RWPE1 (cell line): ENCODE measurements around the gene ADIPOR2.

Experiments used
- CTCF ChIA-PET: fragments of 350-600 bp; sonication (Branson Sonifier 250); formaldehyde crosslinking; extraction: SDS; loops from one replicate; lab custom pipeline; 2021; lab: Yijun Ruan, JAX
- POLR2A ChIA-PET: fragments of 400-600 bp; formaldehyde crosslinking; extraction: SDS; loops from one replicate; lab custom pipeline; 2020; ENCODE audit warnings: antibody characterized with exemption; ENCODE audit not compliant: low non-redundant PET; lab: Yijun Ruan, JAX
- DNase-seq: peaks from one replicate; pipeline ENCODE4 v3.0.0; 2012; ENCODE audit warnings: low spot score
- H3K27ac ChIP-seq: fragments of 450-650 bp; 2 replicates; pipeline ENCODE4 v1.5.1; 2017
- TF ChIP-seq, protein P1 (sequence below): fragments of 450-650 bp; conservative IDR thresholded peaks from 2 replicates; pipeline ENCODE4 v1.5.1; 2017; ENCODE audit warnings: low read depth, mild to moderate bottlenecking

Gene ADIPOR2

DNA sequence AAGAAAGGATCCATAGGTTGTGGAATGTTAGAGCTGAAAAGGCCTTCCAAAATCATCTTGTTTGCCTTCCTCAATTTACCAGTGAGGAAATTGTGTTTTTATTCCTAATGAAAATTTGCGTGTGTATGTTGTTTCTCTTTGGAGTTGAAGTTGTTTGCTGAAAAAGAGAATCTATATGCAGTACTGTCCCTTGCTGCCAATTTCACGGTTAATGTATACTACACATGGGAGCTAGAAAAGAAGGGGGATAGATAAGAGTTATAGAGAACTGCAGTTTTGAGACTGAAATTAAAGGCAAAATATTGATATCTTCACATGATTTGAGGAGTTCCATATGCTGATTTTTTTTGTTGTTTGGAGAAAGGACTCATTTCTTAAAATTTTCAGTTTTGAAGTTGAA lies 67.5 kb downstream of the ADIPOR2 start:
- ChIA-PET POLR2A (no interaction called here), CTCF (no interaction called here)
- TF ChIP-seq, protein P1, sequence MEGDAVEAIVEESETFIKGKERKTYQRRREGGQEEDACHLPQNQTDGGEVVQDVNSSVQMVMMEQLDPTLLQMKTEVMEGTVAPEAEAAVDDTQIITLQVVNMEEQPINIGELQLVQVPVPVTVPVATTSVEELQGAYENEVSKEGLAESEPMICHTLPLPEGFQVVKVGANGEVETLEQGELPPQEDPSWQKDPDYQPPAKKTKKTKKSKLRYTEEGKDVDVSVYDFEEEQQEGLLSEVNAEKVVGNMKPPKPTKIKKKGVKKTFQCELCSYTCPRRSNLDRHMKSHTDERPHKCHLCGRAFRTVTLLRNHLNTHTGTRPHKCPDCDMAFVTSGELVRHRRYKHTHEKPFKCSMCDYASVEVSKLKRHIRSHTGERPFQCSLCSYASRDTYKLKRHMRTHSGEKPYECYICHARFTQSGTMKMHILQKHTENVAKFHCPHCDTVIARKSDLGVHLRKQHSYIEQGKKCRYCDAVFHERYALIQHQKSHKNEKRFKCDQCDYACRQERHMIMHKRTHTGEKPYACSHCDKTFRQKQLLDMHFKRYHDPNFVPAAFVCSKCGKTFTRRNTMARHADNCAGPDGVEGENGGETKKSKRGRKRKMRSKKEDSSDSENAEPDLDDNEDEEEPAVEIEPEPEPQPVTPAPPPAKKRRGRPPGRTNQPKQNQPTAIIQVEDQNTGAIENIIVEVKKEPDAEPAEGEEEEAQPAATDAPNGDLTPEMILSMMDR, result no peak
- DNase-seq, result no peak
- H3K27ac ChIP-seq, result no peak overlapping the region

DNA sequence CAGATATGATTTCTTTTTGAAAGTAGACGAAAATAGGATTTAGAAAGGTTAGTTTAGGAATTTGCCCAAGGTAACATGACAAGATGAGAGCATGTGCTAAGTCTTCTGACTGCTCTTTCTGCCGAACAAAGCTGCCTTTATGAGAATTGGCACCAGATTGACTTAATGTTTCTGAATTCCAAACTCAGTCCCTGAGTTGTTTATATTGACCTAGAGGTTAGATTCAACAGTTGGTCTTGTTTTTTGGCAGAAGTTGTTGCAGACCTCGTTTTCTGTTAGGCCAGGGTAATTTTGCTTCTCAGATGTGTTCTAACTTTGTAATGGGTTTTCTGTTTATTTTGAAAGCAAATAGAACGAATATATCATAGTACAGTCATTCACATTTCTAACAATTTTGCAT lies 68.0 kb downstream of the ADIPOR2 start:
- CTCF ChIA-PET, result no interaction called here

DNA sequence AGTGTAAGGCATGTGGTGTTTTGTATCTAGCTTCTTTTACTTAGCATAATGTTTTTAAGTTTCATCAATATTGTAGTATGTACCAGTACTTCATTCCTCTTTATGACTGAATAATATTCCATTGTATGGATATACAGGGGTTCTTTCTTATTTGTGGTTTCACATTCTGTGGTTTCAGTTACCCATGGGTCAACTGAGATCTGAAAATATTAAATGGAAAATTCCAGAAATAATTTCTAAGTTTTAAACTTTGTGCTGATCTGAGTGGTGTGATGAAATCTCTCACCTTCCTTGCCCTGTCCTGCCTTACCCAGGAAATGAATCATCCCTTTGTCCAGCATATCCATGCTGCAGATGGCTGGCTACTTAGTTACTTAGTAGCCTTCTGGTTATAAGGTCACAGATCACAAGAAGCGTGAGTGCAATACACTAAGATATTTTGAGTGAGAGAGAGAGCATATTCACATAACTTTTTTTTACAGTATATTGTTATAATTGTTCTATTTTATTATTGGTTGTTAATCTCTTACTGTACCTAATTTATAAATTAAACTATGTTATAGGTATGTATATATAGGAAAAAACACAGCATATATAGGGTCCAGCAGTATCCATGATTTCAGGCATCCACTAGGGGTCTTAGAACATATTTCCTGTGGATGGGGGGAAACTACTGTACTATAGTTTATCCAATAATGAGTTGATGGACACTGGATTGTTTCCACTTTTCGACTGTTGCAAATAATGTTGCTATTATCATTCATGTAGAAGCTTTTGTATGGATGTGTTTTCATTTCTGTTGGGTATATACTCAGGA lies 69.9 kb downstream of the ADIPOR2 start:
- DNase-seq, result peak; percentile 12
- H3K27ac ChIP-seq, result no peak overlapping the region
- POLR2A ChIA-PET, result no interaction called here
- CTCF ChIA-PET, result interaction anchor here (0.9 kb wide), 1 partner anchor 9 kb away, joined by 3 read pairs; no protein-coding TSS in a partner anchor
- TF ChIP-seq, protein P1, result no peak

More for the DNA sequence above, 68.0 kb downstream of the ADIPOR2 start:
- POLR2A ChIA-PET, result no interaction called here
- H3K27ac ChIP-seq, result no peak overlapping the region
- TF ChIP-seq, protein P1, result no peak
- no peak for DNase-seq

DNA sequence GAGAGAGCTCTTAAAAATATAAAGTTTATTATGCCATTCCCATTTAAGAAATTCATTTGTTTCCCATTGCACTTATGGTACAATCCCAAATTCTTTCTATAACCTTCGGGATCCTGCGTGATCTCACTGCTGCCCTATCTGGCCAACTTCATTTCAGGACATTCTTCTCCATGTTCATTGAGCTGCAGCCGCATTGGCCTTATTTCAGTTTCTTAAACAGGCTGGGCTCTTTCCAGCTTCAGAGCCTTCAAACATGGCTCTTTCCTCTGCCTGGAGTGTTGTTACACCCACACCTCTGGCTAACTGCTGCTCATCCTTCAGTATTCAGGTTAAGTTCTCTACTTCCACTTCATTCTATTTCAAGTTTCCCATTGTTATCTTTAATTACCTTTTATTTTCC lies 71.0 kb downstream of the ADIPOR2 start:
- TF ChIP-seq, protein P1, result no peak
- no peak for DNase-seq
- H3K27ac ChIP-seq, result no peak overlapping the region
- ChIA-PET POLR2A (no interaction called here), CTCF (interaction anchor here (0.9 kb wide), 1 partner anchor 10 kb away, joined by 3 read pairs; no protein-coding TSS in a partner anchor)

DNA sequence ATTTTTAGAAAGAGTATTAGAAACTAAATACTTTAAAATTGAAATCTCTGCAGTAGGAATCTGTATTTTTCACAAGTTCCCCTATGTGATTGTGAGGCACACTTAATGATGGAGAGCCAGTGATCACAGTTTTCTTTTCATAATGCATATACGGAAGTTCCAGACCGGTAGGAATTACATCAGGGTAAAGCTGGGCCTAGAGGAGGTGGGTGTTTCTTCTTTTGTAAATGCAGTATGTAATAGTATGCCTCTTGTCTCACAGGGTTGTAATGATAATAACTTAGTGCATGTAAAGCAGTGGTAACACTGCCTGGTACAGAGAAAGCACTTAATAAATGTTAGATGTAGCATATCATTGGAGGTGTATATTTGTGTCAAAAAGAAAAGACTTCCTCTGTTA lies 72.3 kb downstream of the ADIPOR2 start:
- ChIA-PET CTCF (interaction anchor here (0.6 kb wide), 1 partner anchor 111 kb away, joined by 4 read pairs; no protein-coding TSS in a partner anchor), POLR2A (no interaction called here)
- TF ChIP-seq, protein P1, result no peak
- no peak for DNase-seq
- no peak overlapping the region for H3K27ac ChIP-seq

DNA sequence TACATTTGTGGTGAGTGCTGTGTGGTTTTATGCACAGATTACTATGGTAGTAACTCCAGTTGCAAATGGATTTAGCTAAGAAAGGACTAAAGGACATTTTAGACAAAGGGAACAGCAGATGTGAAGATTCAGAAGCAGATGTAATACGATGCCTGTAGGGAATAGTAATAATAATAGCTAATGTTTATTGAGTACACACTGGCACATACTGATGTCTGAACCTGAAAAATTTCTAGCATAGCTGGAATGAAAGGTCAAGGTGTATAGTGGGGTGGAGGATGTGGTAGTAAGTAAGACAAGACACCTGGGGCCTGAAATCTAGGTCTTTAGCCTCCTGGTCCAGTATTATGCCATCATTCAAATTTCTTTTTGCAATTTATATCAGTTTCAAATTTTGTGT lies 75.2 kb downstream of the ADIPOR2 start:
- TF ChIP-seq, protein P1, result no peak
- ChIA-PET POLR2A (no interaction called here), CTCF (interaction anchor here (0.5 to 0.6 kb wide), 2 partner anchors 136 to 186 kb away, joined by 3 read pairs; no protein-coding TSS in a partner anchor)
- no peak for DNase-seq
- no peak overlapping the region for H3K27ac ChIP-seq
